Breast epithelium (tissue), 3 donors: ENCODE results near the gene ARMC10.

Experiments used
- CTCF ChIP-seq, 3 donors: fragments of 450-650 bp; IDR thresholded peaks; one replicate each; pipeline ENCODE4 v1.5.1; 2016 to 2017; ENCODE audit warnings: antibody characterized with exemption in 3 of 3, mild to moderate bottlenecking in 3 of 3, moderate library complexity in 3 of 3
- POLR2AphosphoS5 ChIP-seq, 3 donors: sonication (generic); formaldehyde crosslinking; IDR thresholded peaks; one replicate each; pipeline ENCODE4 v1.6.1; 2017; ENCODE audit warnings: antibody characterized with exemption in 3 of 3

- no peak for TF ChIP-seq CTCF (IDR thresholded peaks at IDR 0.05)
- no peak for TF ChIP-seq POLR2AphosphoS5 (IDR thresholded peaks at IDR 0.05)
Measured at GRCh38 chr7:103048833-103049232, 26.1 kb upstream of the ARMC10 start.
